OCI-LY3 (cell line): Measurements from ENCODE around the gene AMFR.
"Not testable (repeated sequence)": the region's sequence is repeated elsewhere in the genome, so short reads cannot be mapped to it uniquely, and the experiment has no call there.

Experiments used
- H2AFZ ChIP-seq: fragments of 200-600, 300-600 bp; shearing (Covaris generic); 2 replicates; pipeline ENCODE4 v1.6.0; 2014; ENCODE audit warnings: antibody characterized with exemption, low read depth, low read length
- H3K27ac ChIP-seq: fragments of 200-600, 300-600 bp; sonication (generic); 2 replicates; pipeline ENCODE4 v1.5.1; 2014; ENCODE audit warnings: mild to moderate bottlenecking, low read length, moderate library complexity, mixed read lengths
- H3K27me3 ChIP-seq: fragments of 200-600, 300-600 bp; sonication (generic); 2 replicates; pipeline ENCODE4 v1.6.1; 2014; ENCODE audit warnings: low read depth, low read length, mixed read lengths
- H3K36me3 ChIP-seq: fragments of 200-600, 300-600 bp; sonication (generic); replicated peaks from 2 replicates; pipeline ENCODE3; 2014; ENCODE audit warnings: low read depth, low read length, mixed read lengths
- H3K4me1 ChIP-seq: fragments of 300-600, 200-600 bp; sonication (generic); 2 replicates; pipeline ENCODE4 v1.6.1; 2014; ENCODE audit warnings: low read length, mixed read lengths
- H3K4me2 ChIP-seq: fragments of 200-600, 300-600 bp; sonication (generic); 2 replicates; pipeline ENCODE4 v1.6.1; 2014; ENCODE audit warnings: low read length, mixed read lengths
- H3K4me3 ChIP-seq: fragments of 300-600, 200-600 bp; sonication (generic); 2 replicates; pipeline ENCODE4 v1.5.1; 2014; ENCODE audit warnings: antibody characterized with exemption, mild to moderate bottlenecking, low read length, moderate library complexity
- H3K79me2 ChIP-seq: fragments of 300-600, 200-600 bp; shearing (Covaris generic); 2 replicates; pipeline ENCODE4 v1.6.1; 2014; ENCODE audit warnings: mild to moderate bottlenecking, low read length, mixed read lengths
- H3K9ac ChIP-seq: fragments of 300-600, 200-600 bp; shearing (Covaris generic); 2 replicates; pipeline ENCODE4 v1.6.0; 2014; ENCODE audit warnings: mild to moderate bottlenecking, low read length, moderate library complexity
- H3K9me3 ChIP-seq: fragments of 200-600, 300-600 bp; shearing (Covaris generic); 2 replicates; pipeline ENCODE4 v1.6.1; 2014; ENCODE audit warnings: low read length, mixed read lengths; ENCODE audit not compliant: insufficient read depth
- H4K20me1 ChIP-seq: fragments of 200-600, 300-600 bp; sonication (generic); 2 replicates; pipeline ENCODE4 v1.6.1; 2016; ENCODE audit warnings: low read length, mixed read lengths; ENCODE audit not compliant: insufficient read depth
- CTCF ChIP-seq: fragments of 200-600, 300-600 bp; sonication (generic); IDR thresholded peaks from 2 replicates; pipeline ENCODE4 v1.5.1; 2014; ENCODE audit warnings: antibody characterized with exemption, low read length, low read depth
- EZH2phosphoT487 ChIP-seq: fragments of 200-600 bp; shearing (Covaris generic); IDR thresholded peaks from 2 replicates; pipeline ENCODE4 v1.6.1; 2018; ENCODE audit warnings: antibody characterized with exemption, mixed run types, low read depth

The AMFR gene

GRCh38 chr16:56382459-56382858 lies 42.9 kb downstream of the AMFR start:
- peaks cover 19% of the 10 kb centered on the region for H4K20me1 ChIP-seq
- H3K4me2 ChIP-seq = no peak overlapping the region
- no peak overlapping the region for H3K9ac ChIP-seq
- H3K27ac ChIP-seq = no peak overlapping the region
- no peaks in the 10 kb centered on the region for H3K27me3 ChIP-seq
- no peak overlapping the region for H3K4me3 ChIP-seq
- H3K79me2 ChIP-seq = peaks cover 6% of the 10 kb centered on the region; the same call in 1 of the 2 replicates
- no peak for TF ChIP-seq CTCF
- TF ChIP-seq EZH2phosphoT487 = no peak
- no peak overlapping the region for H2AFZ ChIP-seq
- H3K9me3 ChIP-seq = peaks cover 7% of the 10 kb centered on the region; the same call in 1 of the 2 replicates
- H3K36me3 ChIP-seq = peaks cover 60% of the 10 kb centered on the region
- no peaks in the 10 kb centered on the region for H3K4me1 ChIP-seq

- peaks cover 50% of the 10 kb centered on the region for H3K36me3 ChIP-seq
- H3K9ac ChIP-seq, H3K27me3 ChIP-seq, H3K4me2 ChIP-seq, H3K4me1 ChIP-seq, H3K27ac ChIP-seq, H3K9me3 ChIP-seq, H2AFZ ChIP-seq, H3K4me3 ChIP-seq: not testable (repeated sequence)
- H3K79me2 ChIP-seq = peaks cover 21% of the 10 kb centered on the region
- H4K20me1 ChIP-seq = peaks cover 23% of the 10 kb centered on the region
Measured at GRCh38 chr16:56380778-56381485, 44.4 kb downstream of the AMFR start.

- H3K36me3 ChIP-seq = peaks cover 46% of the 10 kb centered on the region
- H3K79me2 ChIP-seq = peaks cover 35% of the 10 kb centered on the region
- not testable (repeated sequence) for H2AFZ ChIP-seq, H3K27me3 ChIP-seq, H3K4me3 ChIP-seq, H3K9ac ChIP-seq, H3K4me1 ChIP-seq, H3K27ac ChIP-seq, H3K4me2 ChIP-seq, H3K9me3 ChIP-seq
- peaks cover 29% of the 10 kb centered on the region for H4K20me1 ChIP-seq
Measured at GRCh38 chr16:56379044-56379443, 46.3 kb downstream of the AMFR start.

- not testable (repeated sequence) for H3K4me3 ChIP-seq
- H3K79me2 ChIP-seq = peaks cover 59% of the 10 kb centered on the region
- peaks cover 33% of the 10 kb centered on the region for H3K36me3 ChIP-seq
Measured at GRCh38 chr16:56375792-56376191, 49.6 kb downstream of the AMFR start.

GRCh38 chr16:56373003-56373402 lies 52.3 kb downstream of the AMFR start:
- Histone ChIP-seq H3K27ac (no peak overlapping the region), H3K4me1 (no peaks in the 10 kb centered on the region), H3K9me3 (no peaks in the 10 kb centered on the region), H3K4me2 (no peak overlapping the region), H3K27me3 (no peaks in the 10 kb centered on the region), H4K20me1 (peaks cover 45% of the 10 kb centered on the region), H3K4me3 (no peak overlapping the region), H3K36me3 (peaks cover 37% of the 10 kb centered on the region), H3K79me2 (peaks cover 56% of the 10 kb centered on the region), H3K9ac (no peak overlapping the region), H2AFZ (no peak overlapping the region)
- no peak for TF ChIP-seq EZH2phosphoT487
- no peak for TF ChIP-seq CTCF

More at GRCh38 chr16:56375792-56376191, 49.6 kb downstream of the AMFR start:
- not testable (repeated sequence) for H3K4me1 ChIP-seq, H3K27me3 ChIP-seq, H3K27ac ChIP-seq, H3K9me3 ChIP-seq, H3K4me2 ChIP-seq, H2AFZ ChIP-seq, H3K9ac ChIP-seq
- peaks cover 55% of the 10 kb centered on the region for H4K20me1 ChIP-seq
